K562 (cell line): Measurements from ENCODE around the gene ANKRD16. TPM values are rescaled to one million over a fixed set of nuclear protein-coding genes. Genes with fewer than 3 reads are reported as not detected.

Experiments used
- AFF1 ChIP-seq, 2 experiments: fragments of 450-650 bp; IDR thresholded peaks; 2 replicates each; pipeline ENCODE4 v1.6.1; 2018; ENCODE audit warnings: mild to moderate bottlenecking in 2 of 2, low read depth in 1 of 2; ENCODE audit not compliant: partially characterized antibody in 2 of 2
- ATF1 ChIP-seq, 2 experiments: fragments of 450-650 bp in 1 of 2; IDR thresholded peaks; 2 replicates each; pipeline ENCODE4 v1.6.1; 2016; ENCODE audit warnings: missing compliant biosample characterization in 1 of 2, missing genetic modification characterization in 1 of 2
- ATF2 ChIP-seq: sonication (generic); formaldehyde crosslinking; IDR thresholded peaks from 2 replicates; pipeline ENCODE4 v1.8.1; 2022; ENCODE audit warnings: missing genetic modification reagents
- CBX5 ChIP-seq: IDR thresholded peaks from 2 replicates; pipeline ENCODE4 v1.6.1; 2014; ENCODE audit warnings: low read depth, borderline replicate concordance
- CXXC5 ChIP-seq: fragments of 250-450 bp; sonication (Bioruptor Pico); IDR thresholded peaks from 2 replicates; pipeline ENCODE4 v1.8.0; 2022; ENCODE audit warnings: inconsistent platforms, mild to moderate bottlenecking, moderate library complexity
- EHMT2 ChIP-seq: fragments of 450-650 bp; IDR thresholded peaks from 2 replicates; pipeline ENCODE4 v1.6.1; 2018; ENCODE audit warnings: antibody characterized with exemption
- MAZ ChIP-seq, 2 experiments: fragments of 450-650 bp in 1 of 2; sonication (generic) in 1 of 2; formaldehyde crosslinking; IDR thresholded peaks in 1 of 2; conservative IDR thresholded peaks in 1 of 2; 2 replicates each; pipeline versions ENCODE4 v1.4.0 to v1.5.0; 2020; ENCODE audit warnings: mild to moderate bottlenecking in 1 of 2, missing genetic modification reagents in 1 of 2
- MXI1 ChIP-seq: IDR thresholded peaks from 2 replicates; pipeline ENCODE4 v1.6.1; 2011; ENCODE audit warnings: low read depth, mild to moderate bottlenecking, improper control_type of control experiment, low read length
- NR2C1 ChIP-seq, 2 experiments: fragments of 450-650 bp; IDR thresholded peaks; 2 replicates each; pipeline ENCODE4 v1.6.1; 2017; ENCODE audit warnings: mild to moderate bottlenecking in 2 of 2, antibody characterized with exemption in 1 of 2, inconsistent platforms in 1 of 2, missing compliant biosample characterization in 1 of 2, missing genetic modification characterization in 1 of 2
- NRF1 ChIP-seq, 2 experiments: fragments of 450-650 bp; IDR thresholded peaks in 1 of 2; conservative IDR thresholded peaks in 1 of 2; 2 replicates each; pipeline ENCODE4 v1.6.1; 2014; ENCODE audit warnings: mild to moderate bottlenecking in 2 of 2
- PHB2 ChIP-seq: fragments of 450-650 bp; IDR thresholded peaks from 2 replicates; pipeline ENCODE4 v1.6.1; 2017; ENCODE audit warnings: low read depth
- PML ChIP-seq: IDR thresholded peaks from 2 replicates; pipeline ENCODE4 v1.6.1; 2012; ENCODE audit warnings: low read length, inconsistent platforms
- POLR2AphosphoS5 ChIP-seq: IDR thresholded peaks from 2 replicates; pipeline ENCODE4 v1.6.1; 2011; ENCODE audit warnings: mild to moderate bottlenecking, low read depth, low read length, moderate library complexity; ENCODE audit not compliant: control insufficient read depth, insufficient read depth
- SMARCE1 ChIP-seq: fragments of 450-650 bp; IDR thresholded peaks from 2 replicates; pipeline ENCODE4 v1.7.1; 2016; ENCODE audit warnings: mild to moderate bottlenecking
- SUPT5H ChIP-seq: fragments of 450-650 bp; IDR thresholded peaks from 2 replicates; pipeline ENCODE4 v1.6.1; 2016
- TAL1 ChIP-seq: fragments of 450-650 bp; IDR thresholded peaks from 2 replicates; pipeline ENCODE4 v1.6.1; 2016; ENCODE audit warnings: mild to moderate bottlenecking
- TCF3 ChIP-seq: sonication (generic); formaldehyde crosslinking; IDR thresholded peaks from 2 replicates; pipeline ENCODE4 v1.4.0; 2020; ENCODE audit warnings: mild to moderate bottlenecking, missing genetic modification reagents
- ZBTB9 ChIP-seq: fragments of 450-650 bp; formaldehyde crosslinking; IDR thresholded peaks from 2 replicates; pipeline ENCODE4 v1.4.0; 2020; ENCODE audit warnings: mild to moderate bottlenecking, moderate library complexity
- ZNF639 ChIP-seq, 2 experiments: fragments of 200-800 bp in 1 of 2; sonication (Bioruptor generic) in 1 of 2; sonication (generic) in 1 of 2; formaldehyde crosslinking in 1 of 2; IDR thresholded peaks in 1 of 2; conservative IDR thresholded peaks in 1 of 2; 2 replicates each; pipeline versions ENCODE4 v1.5.0 to v1.6.1; 2016 to 2020; ENCODE audit warnings: missing compliant biosample characterization in 1 of 2, missing genetic modification characterization in 1 of 2, missing genetic modification reagents in 1 of 2
- polyA plus RNA-seq, 8 experiments: library from polyadenylated mRNA; depleted of rRNA in 4 of 8; stranded (reverse) in 5 of 8; unstranded in 3 of 8; fragments of >200 nt; fragmentation: Nextera tagmentation in 2 of 8; fragmentation: Illumina TruSeq in 1 of 8; extraction: Ambion mirVana in 2 of 8; extraction: Trizol in 1 of 8; gene quantifications; 2 replicates each; pipeline versions ENCODE4 v1.2.1 to v1.2.3, GENCODE V29; 2011 to 2014; ENCODE audit warnings: inconsistent platforms in 1 of 8, missing spikeins in 1 of 8
- total RNA-seq, 7 experiments: library from RNA; depleted of rRNA in 6 of 7; stranded (reverse); fragments of >200 nt in 6 of 7; fragmentation: Illumina TruSeq in 2 of 7; extraction: Trizol in 2 of 7; gene quantifications; 2 replicates each; pipeline versions ENCODE4 v1.2.1 to v1.2.3, GENCODE V29; 2011 to 2021; ENCODE audit warnings: low replicate concordance in 1 of 7

The ANKRD16 gene
- total and polyA plus RNA-seq, 9 of the 15 experiments (the other 6 are each of a cell fraction or from before 2014, with no cell fraction given): 1.5 to 16.0 (median 9.5) TPM

- TF ChIP-seq ZNF639 (CRISPR knock-in tag; conservative IDR thresholded peaks at IDR 0.05 in 1 of 2, IDR thresholded peaks at IDR 0.05 in 1 of 2) (peak in 1 of 2 experiments; percentile 83; a peak in 2 of 4 replicates), PML (peak; percentile 82), TCF3 (CRISPR knock-in tag) (peak; percentile 88), MXI1 (no peak), NRF1 (conservative IDR thresholded peaks at IDR 0.05 in 1 of 2, IDR thresholded peaks at IDR 0.05 in 1 of 2) (peak in 1 of 2 experiments; percentile 28; a peak in 2 of 4 replicates), MAZ (CRISPR knock-in tag; conservative IDR thresholded peaks at IDR 0.05 in 1 of 2, IDR thresholded peaks at IDR 0.05 in 1 of 2) (peak; percentile 53 to 65; a peak in 3 of 4 replicates), ATF1 (CRISPR knock-in tag; IDR thresholded peaks at IDR 0.05) (no peak), ATF1 (tag; IDR thresholded peaks at IDR 0.05) (peak; percentile 40), CXXC5 (CRISPR knock-in tag) (peak; percentile 88), AFF1 (IDR thresholded peaks at IDR 0.05; ENCODE audit: low read depth in 1 of 2, partially characterized antibody in 2 of 2) (peak in 1 of 2 experiments; percentile 57), SMARCE1 (peak; percentile 87), NR2C1 (IDR thresholded peaks at IDR 0.05) (no peak), NR2C1 (tag; IDR thresholded peaks at IDR 0.05) (peak; percentile 39; the same call in 1 of the 2 replicates), CBX5 (no peak), EHMT2 (peak; percentile 5; the same call in 1 of the 2 replicates), ZBTB9 (CRISPR knock-in tag) (peak; percentile 56; the same call in 1 of the 2 replicates), POLR2AphosphoS5 (peak; percentile 85), PHB2 (0 out of 2 replicates have a peak, but pooled peaks have one; percentile 11), SUPT5H (peak; percentile 42; the same call in 1 of the 2 replicates), TAL1 (peak; percentile 87), ATF2 (no peak)
Measured at GRCh38 chr10:5933909-5934546, 44.3 kb upstream of the ANKRD16 start (continued).
